Measurements from ENCODE around the gene MEF2C.

The MEF2C gene

GRCh38 chr5:88765798-88766197 lies 117.2 kb downstream of the MEF2C start:
- no peak for DNase-seq (ENCODE audit: low read depth, low spot score)

GRCh38 chr5:88765171-88765570 lies 117.8 kb downstream of the MEF2C start:
- no peak overlapping the region for H3K4me3 ChIP-seq
- H3K9me3 ChIP-seq (ENCODE audit: low read depth, low read length), result no peaks in the 10 kb centered on the region
- TF ChIP-seq POLR2AphosphoS5 (IDR thresholded peaks at IDR 0.05; ENCODE audit: borderline replicate concordance, low read depth, low read length), result no peak
- TF ChIP-seq EZH2 (IDR thresholded peaks at IDR 0.05), result no peak
- TF ChIP-seq FOXP2 (optimal IDR thresholded peaks at IDR 0.05; ENCODE audit: control extremely low read depth, extremely low read length, insufficient read depth), result no peak
- H3K36me3 ChIP-seq (ENCODE audit: insufficient read depth, low read length), result no peaks in the 10 kb centered on the region
- DNase-seq (ENCODE audit: low read depth, low spot score), result no peak
- no peak overlapping the region for H3K9ac ChIP-seq (ENCODE audit: insufficient read length)
- H3K27ac ChIP-seq, result no peak overlapping the region

More at GRCh38 chr5:88765798-88766197, 117.2 kb downstream of the MEF2C start:
- Histone ChIP-seq H3K27ac (no peak overlapping the region), H3K9me3 (ENCODE audit: low read depth, low read length) (no peaks in the 10 kb centered on the region), H3K9ac (ENCODE audit: insufficient read length) (no peak overlapping the region), H3K4me3 (no peak overlapping the region), H3K36me3 (ENCODE audit: insufficient read depth, low read length) (no peaks in the 10 kb centered on the region)
- TF ChIP-seq EZH2 (IDR thresholded peaks at IDR 0.05), result no peak
- no peak for TF ChIP-seq FOXP2 (optimal IDR thresholded peaks at IDR 0.05; ENCODE audit: control extremely low read depth, extremely low read length, insufficient read depth)
- TF ChIP-seq POLR2AphosphoS5 (IDR thresholded peaks at IDR 0.05; ENCODE audit: borderline replicate concordance, low read depth, low read length), result no peak

- DNase-seq (ENCODE audit: low read depth, low spot score), result no peak
- H3K9me3 ChIP-seq (ENCODE audit: low read depth, low read length), result no peaks in the 10 kb centered on the region
- no peak overlapping the region for H3K4me3 ChIP-seq
- H3K36me3 ChIP-seq (ENCODE audit: insufficient read depth, low read length), result no peaks in the 10 kb centered on the region
- H3K27ac ChIP-seq, result no peak overlapping the region
- TF ChIP-seq FOXP2 (optimal IDR thresholded peaks at IDR 0.05; ENCODE audit: control extremely low read depth, extremely low read length, insufficient read depth) (no peak), POLR2AphosphoS5 (IDR thresholded peaks at IDR 0.05; ENCODE audit: borderline replicate concordance, low read depth, low read length) (no peak), EZH2 (IDR thresholded peaks at IDR 0.05) (no peak)
- H3K9ac ChIP-seq (ENCODE audit: insufficient read length), result no peak overlapping the region
Measured at GRCh38 chr5:88761939-88762338, 121.0 kb downstream of the MEF2C start.

GRCh38 chr5:88761269-88761850 lies 121.6 kb downstream of the MEF2C start:
- DNase-seq (ENCODE audit: low read depth, low spot score), result no peak
- H3K27ac ChIP-seq, result no peak overlapping the region
- H3K36me3 ChIP-seq (ENCODE audit: insufficient read depth, low read length), result no peaks in the 10 kb centered on the region
- H3K9me3 ChIP-seq (ENCODE audit: low read depth, low read length), result no peaks in the 10 kb centered on the region
- H3K9ac ChIP-seq (ENCODE audit: insufficient read length), result no peak overlapping the region
- TF ChIP-seq EZH2 (IDR thresholded peaks at IDR 0.05) (no peak), FOXP2 (optimal IDR thresholded peaks at IDR 0.05; ENCODE audit: control extremely low read depth, extremely low read length, insufficient read depth) (no peak), POLR2AphosphoS5 (IDR thresholded peaks at IDR 0.05; ENCODE audit: borderline replicate concordance, low read depth, low read length) (no peak)
- H3K4me3 ChIP-seq, result no peak overlapping the region

- DNase-seq (ENCODE audit: low read depth, low spot score), result no peak
- H3K9ac ChIP-seq (ENCODE audit: insufficient read length), result no peak overlapping the region
- no peaks in the 10 kb centered on the region for H3K9me3 ChIP-seq (ENCODE audit: low read depth, low read length)
- TF ChIP-seq EZH2 (IDR thresholded peaks at IDR 0.05), result no peak
- H3K36me3 ChIP-seq (ENCODE audit: insufficient read depth, low read length), result no peaks in the 10 kb centered on the region
- H3K4me3 ChIP-seq, result no peak overlapping the region
- no peak overlapping the region for H3K27ac ChIP-seq
Measured at GRCh38 chr5:88760527-88760926, 122.5 kb downstream of the MEF2C start.

GRCh38 chr5:88758591-88758990 lies 124.4 kb downstream of the MEF2C start:
- H3K9me3 ChIP-seq (ENCODE audit: low read depth, low read length), result no peaks in the 10 kb centered on the region
- no peak for DNase-seq (ENCODE audit: low read depth, low spot score)
- no peak overlapping the region for H3K4me3 ChIP-seq
- no peak overlapping the region for H3K9ac ChIP-seq (ENCODE audit: insufficient read length)
- no peak for TF ChIP-seq POLR2AphosphoS5 (IDR thresholded peaks at IDR 0.05; ENCODE audit: borderline replicate concordance, low read depth, low read length)
- no peak for TF ChIP-seq EZH2 (IDR thresholded peaks at IDR 0.05)
- no peak for TF ChIP-seq FOXP2 (optimal IDR thresholded peaks at IDR 0.05; ENCODE audit: control extremely low read depth, extremely low read length, insufficient read depth)
- no peaks in the 10 kb centered on the region for H3K36me3 ChIP-seq (ENCODE audit: insufficient read depth, low read length)
- H3K27ac ChIP-seq, result no peak overlapping the region

- Histone ChIP-seq H3K4me3 (no peak overlapping the region), H3K27ac (no peak overlapping the region), H3K9me3 (ENCODE audit: low read depth, low read length) (no peaks in the 10 kb centered on the region), H3K9ac (ENCODE audit: insufficient read length) (no peak overlapping the region), H3K36me3 (ENCODE audit: insufficient read depth, low read length) (no peaks in the 10 kb centered on the region)
- TF ChIP-seq EZH2 (IDR thresholded peaks at IDR 0.05) (no peak), POLR2AphosphoS5 (IDR thresholded peaks at IDR 0.05; ENCODE audit: borderline replicate concordance, low read depth, low read length) (no peak), FOXP2 (optimal IDR thresholded peaks at IDR 0.05; ENCODE audit: control extremely low read depth, extremely low read length, insufficient read depth) (no peak)
- DNase-seq (ENCODE audit: low read depth, low spot score), result no peak
Measured at GRCh38 chr5:88758184-88758583, 124.8 kb downstream of the MEF2C start.

- Histone ChIP-seq H3K27ac (no peak overlapping the region), H3K9me3 (ENCODE audit: low read depth, low read length) (no peaks in the 10 kb centered on the region), H3K4me3 (no peak overlapping the region), H3K36me3 (ENCODE audit: insufficient read depth, low read length) (no peaks in the 10 kb centered on the region), H3K9ac (ENCODE audit: insufficient read length) (no peak overlapping the region)
- DNase-seq (ENCODE audit: low read depth, low spot score), result no peak
- TF ChIP-seq POLR2AphosphoS5 (IDR thresholded peaks at IDR 0.05; ENCODE audit: borderline replicate concordance, low read depth, low read length) (no peak), EZH2 (IDR thresholded peaks at IDR 0.05) (no peak), FOXP2 (optimal IDR thresholded peaks at IDR 0.05; ENCODE audit: control extremely low read depth, extremely low read length, insufficient read depth) (no peak)
Measured at GRCh38 chr5:88756953-88757352, 126.0 kb downstream of the MEF2C start.

GRCh38 chr5:88748666-88749065 lies 134.3 kb downstream of the MEF2C start:
- Histone ChIP-seq H3K4me3 (no peak overlapping the region), H3K9ac (ENCODE audit: insufficient read length) (no peak overlapping the region), H3K9me3 (ENCODE audit: low read depth, low read length) (no peaks in the 10 kb centered on the region), H3K27ac (no peak overlapping the region), H3K36me3 (ENCODE audit: insufficient read depth, low read length) (no peaks in the 10 kb centered on the region)
- DNase-seq (ENCODE audit: low read depth, low spot score), result no peak
- TF ChIP-seq POLR2AphosphoS5 (IDR thresholded peaks at IDR 0.05; ENCODE audit: borderline replicate concordance, low read depth, low read length) (no peak), EZH2 (IDR thresholded peaks at IDR 0.05) (no peak), FOXP2 (optimal IDR thresholded peaks at IDR 0.05; ENCODE audit: control extremely low read depth, extremely low read length, insufficient read depth) (no peak)
